WTC11 (cell line): ENCODE data around the gene CATSPERB. TPM values are rescaled to one million over a fixed set of nuclear protein-coding genes. Genes with fewer than 3 reads are reported as not detected.

Experiments used
- total RNA-seq: library from RNA; stranded (reverse); gene quantifications from 3 replicates; pipeline ENCODE4 v1.2.3, GENCODE V29; 2021

Gene CATSPERB
- total RNA-seq, 1 experiment from 2014 or later: 0.11 TPM

Other genes starting within 250 kb of the CATSPERB start
- gene PPP4R3A, start 221.8 kb downstream of the CATSPERB start, total RNA-seq: 102 to 124 TPM (median 105 TPM) in 3 replicates
- 29.3 to 33.0 TPM (median 29.6 TPM) in 3 replicates for gene TC2N, start 135.4 kb upstream of the CATSPERB start, total RNA-seq
- gene FBLN5, start 215.6 kb upstream of the CATSPERB start, total RNA-seq: 2.7 to 4.0 TPM (median 3.6 TPM) in 3 replicates